Fibroblast of skin of back (primary cell): ENCODE measurements around the gene MSH6. TPM values are rescaled to one million over a fixed set of nuclear protein-coding genes. Genes with fewer than 3 reads are reported as not detected.
A peak's percentile ranks its signal among the peaks of the same experiment; 100 is the strongest.

Experiments used
- DNase-seq: peaks from one replicate; pipeline ENCODE4 v3.0.0-alpha.2; 2013
- polyA plus RNA-seq, 2 experiments: library from polyadenylated mRNA; unstranded; fragments of 120-200 nt; gene quantifications; one replicate each; pipeline ENCODE4 v1.2.1, GENCODE V29; 2013; ENCODE audit not compliant: insufficient read length in 2 of 2

MSH6 gene, protein sequence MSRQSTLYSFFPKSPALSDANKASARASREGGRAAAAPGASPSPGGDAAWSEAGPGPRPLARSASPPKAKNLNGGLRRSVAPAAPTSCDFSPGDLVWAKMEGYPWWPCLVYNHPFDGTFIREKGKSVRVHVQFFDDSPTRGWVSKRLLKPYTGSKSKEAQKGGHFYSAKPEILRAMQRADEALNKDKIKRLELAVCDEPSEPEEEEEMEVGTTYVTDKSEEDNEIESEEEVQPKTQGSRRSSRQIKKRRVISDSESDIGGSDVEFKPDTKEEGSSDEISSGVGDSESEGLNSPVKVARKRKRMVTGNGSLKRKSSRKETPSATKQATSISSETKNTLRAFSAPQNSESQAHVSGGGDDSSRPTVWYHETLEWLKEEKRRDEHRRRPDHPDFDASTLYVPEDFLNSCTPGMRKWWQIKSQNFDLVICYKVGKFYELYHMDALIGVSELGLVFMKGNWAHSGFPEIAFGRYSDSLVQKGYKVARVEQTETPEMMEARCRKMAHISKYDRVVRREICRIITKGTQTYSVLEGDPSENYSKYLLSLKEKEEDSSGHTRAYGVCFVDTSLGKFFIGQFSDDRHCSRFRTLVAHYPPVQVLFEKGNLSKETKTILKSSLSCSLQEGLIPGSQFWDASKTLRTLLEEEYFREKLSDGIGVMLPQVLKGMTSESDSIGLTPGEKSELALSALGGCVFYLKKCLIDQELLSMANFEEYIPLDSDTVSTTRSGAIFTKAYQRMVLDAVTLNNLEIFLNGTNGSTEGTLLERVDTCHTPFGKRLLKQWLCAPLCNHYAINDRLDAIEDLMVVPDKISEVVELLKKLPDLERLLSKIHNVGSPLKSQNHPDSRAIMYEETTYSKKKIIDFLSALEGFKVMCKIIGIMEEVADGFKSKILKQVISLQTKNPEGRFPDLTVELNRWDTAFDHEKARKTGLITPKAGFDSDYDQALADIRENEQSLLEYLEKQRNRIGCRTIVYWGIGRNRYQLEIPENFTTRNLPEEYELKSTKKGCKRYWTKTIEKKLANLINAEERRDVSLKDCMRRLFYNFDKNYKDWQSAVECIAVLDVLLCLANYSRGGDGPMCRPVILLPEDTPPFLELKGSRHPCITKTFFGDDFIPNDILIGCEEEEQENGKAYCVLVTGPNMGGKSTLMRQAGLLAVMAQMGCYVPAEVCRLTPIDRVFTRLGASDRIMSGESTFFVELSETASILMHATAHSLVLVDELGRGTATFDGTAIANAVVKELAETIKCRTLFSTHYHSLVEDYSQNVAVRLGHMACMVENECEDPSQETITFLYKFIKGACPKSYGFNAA (N-terminal part only)
- polyA plus RNA-seq (2013, experiment 1 of 2; ENCODE audit: insufficient read length), result 41.9 TPM
- polyA plus RNA-seq (2013, experiment 2 of 2; ENCODE audit: insufficient read length), result 34.3 TPM

DNA sequence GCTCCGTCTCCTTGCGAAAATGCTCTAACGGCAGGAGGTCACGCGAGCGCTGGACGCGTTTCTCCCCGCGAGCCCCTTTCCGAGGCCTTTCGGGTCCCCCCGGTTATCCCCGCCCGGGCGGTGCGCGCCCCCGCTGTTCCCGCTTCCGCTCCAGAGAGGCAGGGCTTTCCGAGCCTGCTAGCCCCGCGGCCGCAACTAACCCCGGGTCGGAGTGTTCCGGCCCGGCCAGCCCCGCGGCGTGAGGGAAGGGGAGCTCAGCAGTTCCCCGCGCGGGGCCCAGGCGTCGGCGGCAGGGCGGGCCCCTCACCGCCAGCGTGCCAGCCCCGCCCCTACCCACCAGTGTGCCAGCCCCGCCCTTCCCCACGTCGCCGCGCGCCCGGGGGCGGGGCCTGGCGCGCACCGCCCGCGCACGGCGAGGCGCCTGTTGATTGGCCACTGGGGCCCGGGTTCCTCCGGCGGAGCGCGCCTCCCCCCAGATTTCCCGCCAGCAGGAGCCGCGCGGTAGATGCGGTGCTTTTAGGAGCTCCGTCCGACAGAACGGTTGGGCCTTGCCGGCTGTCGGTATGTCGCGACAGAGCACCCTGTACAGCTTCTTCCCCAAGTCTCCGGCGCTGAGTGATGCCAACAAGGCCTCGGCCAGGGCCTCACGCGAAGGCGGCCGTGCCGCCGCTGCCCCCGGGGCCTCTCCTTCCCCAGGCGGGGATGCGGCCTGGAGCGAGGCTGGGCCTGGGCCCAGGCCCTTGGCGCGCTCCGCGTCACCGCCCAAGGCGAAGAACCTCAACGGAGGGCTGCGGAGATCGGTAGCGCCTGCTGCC lies at the start of gene MSH6:
TSS of gene MSH6 (plus strand) at position 475 of the 815 bp plus-strand sequence. CDS start at position 564, 89 bp downstream.
- peak; percentile 90 for DNase-seq

DNA sequence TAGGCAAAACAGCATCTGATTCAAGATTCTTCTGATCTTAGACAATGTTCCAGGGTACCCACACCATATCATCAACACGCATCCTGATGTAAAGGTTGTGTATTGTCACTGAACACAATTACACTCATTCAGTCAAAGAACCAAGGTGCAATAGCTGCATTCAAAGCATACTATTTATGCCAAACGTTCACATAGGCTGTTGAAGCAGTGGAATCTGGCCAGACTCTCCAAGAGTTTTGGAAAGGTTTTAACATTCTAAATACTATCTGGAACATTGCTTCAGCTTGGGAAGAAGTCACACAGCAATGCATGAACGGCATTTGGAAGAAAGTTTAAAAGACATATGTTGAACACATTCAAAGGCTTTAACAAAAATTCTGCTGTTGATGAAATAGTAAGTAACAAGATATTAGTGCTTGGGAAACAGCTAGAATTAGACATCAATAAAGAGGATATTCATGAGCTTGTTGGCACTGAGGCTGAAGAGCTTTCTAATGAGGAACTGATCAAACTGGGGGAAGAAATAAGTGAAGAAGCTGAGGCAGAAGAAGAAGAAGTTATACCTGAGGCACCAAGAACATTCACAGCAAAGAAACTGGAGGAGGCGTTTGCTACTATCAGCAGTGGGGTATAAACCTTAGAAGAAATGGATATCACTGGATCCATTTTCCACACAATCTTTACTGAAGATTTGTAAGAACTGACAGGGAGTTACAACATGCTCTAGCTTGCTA lies 47.6 kb upstream of the MSH6 start:
- no peak for DNase-seq

DNA sequence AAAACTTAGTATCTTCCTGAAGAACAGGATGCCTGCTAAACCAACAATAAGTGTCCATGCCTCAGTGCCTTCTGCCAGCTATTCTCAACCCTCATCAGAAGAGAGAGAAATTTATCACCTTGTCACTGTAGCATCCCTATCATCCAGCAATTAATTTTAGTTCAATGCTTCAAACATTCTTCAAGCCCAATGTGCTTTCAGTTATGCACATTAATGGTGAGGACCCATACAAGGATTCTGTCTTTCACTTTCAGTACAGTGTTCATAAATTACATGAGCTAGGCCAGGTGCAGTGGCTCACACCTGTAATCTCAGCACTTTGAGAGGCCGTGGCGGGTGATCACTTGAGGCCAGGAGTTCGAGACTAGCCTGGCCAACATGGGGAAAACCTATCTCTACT lies 47.0 kb upstream of the MSH6 start:
- no peak for DNase-seq

DNA sequence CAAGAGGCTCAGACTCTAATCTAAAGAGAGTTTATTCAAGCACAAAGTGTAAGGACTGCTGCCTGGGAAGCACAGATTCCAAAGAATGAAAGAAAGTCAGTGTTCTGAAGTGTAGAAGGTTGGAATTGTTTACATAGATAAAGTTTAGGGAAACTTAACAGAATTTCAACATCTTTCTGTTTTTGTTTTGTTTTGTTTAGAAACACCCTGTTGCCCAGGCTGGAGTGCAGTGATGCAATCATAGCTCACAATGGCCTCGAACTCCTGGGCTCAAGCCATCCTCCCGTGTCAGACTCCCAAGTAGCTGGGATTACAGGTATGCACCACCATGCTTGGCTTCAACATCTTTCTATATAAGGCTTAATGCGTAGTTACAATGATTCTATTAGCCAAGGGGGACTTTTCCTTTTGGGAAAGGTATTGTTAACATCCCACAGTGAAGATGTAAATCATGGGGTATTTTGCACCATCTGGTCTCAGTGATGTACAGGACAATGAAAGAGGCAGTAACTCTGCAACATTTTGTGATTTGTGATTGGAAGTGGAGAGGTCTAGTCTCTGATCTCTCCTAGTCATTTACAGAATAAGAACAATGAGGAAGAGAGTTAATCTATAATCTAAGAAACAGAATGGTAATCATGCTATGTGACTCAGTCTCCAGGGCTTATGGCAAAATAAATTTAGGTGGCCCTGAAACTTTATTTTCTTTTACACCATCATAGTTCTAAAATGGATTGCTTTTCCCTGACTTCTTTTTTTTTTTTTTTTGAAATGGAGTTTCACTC lies 45.6 kb upstream of the MSH6 start:
- no peak for DNase-seq

DNA sequence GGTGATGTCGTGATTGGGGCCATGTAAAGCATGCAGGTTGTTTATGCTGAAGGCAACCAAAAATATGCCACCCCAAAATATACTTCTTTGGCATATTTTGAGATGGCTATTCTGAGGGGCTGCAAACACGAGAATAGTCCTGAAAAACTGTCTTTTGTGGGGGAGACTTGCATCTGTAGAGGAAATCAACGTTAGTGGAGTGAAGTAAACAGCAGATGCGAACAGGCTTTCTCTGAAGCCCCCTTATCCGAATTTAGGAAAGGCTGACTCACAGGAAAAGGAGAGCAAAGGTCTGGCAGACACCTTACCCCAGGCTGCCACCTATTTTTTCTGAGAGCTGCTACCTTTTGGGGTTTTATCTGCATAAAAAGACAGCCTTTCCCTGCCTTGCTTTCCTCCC lies 44.6 kb upstream of the MSH6 start:
- no peak for DNase-seq

DNA sequence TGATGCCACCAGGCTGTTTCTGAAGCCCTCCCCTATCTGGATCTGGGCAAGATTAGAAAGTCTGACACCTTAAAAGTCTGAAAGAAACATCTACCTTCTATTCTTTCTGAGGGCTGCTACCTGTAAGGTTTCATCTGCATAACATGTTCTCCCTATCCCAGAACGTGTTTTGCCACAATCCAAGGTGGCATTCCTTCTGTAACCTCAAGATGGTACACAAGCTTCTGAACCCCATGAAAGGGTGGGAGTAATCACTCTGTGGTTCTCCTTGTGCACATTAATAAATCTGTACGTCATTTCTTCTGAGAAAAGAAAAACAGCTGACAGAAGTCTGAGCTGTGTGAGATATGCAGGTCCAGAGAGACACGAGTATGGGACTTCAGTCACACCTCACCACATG lies 41.8 kb upstream of the MSH6 start:
- DNase-seq, result no peak

DNA sequence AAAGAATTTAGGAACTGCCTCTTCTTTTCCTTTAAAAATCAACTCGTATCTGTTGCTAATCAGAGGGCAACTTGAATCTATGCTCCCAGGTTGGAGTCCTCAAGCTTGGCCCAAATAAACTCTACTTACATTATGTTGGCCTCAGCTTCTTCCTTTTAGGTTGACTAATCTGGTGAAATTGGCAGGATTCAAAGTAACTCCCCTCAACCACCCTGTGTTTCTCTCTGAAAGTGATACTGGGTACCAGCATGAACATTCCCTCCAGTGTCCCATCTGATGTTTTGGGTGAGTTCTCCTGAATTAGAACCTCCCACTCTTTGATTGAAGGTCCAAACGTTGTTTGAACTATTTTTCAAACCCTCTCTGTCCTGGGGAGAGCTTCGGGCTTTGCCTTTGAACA lies 41.3 kb upstream of the MSH6 start:
- no peak for DNase-seq

DNA sequence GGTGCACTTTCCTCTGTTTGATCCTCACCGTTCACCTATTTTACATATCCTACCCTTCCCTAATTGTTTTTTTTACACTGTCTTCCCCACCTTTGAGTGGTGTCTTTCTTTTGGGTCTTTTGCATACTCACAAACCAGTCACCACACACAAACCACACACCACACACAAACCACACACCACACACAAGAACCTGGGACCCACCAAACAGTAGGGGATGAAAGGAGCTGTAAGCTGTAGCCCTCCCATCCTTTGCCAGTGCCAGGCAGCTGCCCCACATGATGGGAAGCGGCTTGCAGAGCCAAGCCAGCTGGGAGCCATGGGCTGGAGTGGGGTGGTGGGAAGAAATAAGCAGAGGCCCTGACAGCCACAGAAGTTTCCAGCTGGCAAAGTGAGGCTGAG lies 38.9 kb upstream of the MSH6 start:
- DNase-seq, result no peak

DNA sequence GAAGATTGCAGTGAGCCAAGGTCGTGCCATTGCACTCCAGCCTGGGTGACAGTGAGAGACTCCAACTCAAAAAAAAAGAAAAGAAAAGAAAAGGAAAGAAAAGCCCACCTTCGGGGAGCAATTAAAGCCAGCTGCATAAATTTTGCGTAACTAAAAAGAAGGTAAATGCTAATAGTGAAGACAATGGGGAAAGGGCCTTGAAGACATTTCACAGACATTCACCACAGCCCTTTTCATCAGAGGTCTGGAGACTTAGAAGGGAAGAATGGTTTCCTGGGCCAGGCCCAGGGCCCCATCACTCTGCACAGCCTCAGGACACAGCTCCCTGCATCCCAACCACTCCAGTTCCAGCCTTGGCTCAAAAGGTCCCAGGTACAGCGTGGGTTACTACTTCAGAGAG lies 35.1 kb upstream of the MSH6 start:
- no peak for DNase-seq

DNA sequence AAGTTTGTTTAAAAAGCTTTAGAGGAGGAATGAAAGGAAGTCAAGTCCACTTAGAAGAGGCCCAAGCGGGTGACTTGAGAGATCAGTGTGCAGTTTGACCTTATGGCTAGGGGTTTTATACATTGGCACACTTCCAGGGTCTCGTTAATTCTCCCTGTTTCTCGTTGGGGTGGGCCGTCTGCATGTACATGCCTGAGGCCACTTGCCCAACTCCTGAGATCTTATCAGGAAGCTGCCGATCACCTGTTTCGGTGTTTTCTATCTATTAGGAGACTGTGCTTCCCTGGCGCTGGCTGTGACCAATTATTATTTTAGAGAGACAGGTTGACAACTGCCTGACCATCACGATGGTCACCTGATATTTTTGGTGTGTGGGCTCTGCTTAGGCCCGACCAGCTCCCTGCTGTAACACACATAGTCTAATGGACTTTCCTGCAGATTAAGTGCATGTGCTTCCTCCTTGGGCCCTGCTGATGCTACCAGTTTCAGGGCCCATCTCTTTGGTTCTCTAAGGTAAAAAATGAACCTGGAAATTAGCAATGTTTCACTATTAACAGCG lies 31.0 kb upstream of the MSH6 start:
- no peak for DNase-seq

DNA sequence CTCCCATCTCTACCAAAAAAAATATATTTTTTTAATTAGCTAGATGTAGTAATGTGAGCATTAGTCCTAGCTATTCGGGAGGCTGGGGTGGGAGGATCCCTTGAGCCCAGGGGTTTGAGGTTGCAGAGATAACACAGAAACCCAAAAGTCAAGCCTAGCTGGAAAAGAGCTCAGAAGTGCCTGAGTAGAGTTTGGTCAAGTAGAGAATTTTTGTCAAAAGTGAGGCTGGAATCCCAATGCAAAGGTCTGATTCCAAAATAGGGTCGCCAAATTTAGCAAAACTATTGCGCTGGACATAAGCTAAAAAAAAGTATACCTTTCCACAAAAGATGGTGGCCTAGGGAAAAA lies 15.5 kb upstream of the MSH6 start:
- DNase-seq, result no peak

DNA sequence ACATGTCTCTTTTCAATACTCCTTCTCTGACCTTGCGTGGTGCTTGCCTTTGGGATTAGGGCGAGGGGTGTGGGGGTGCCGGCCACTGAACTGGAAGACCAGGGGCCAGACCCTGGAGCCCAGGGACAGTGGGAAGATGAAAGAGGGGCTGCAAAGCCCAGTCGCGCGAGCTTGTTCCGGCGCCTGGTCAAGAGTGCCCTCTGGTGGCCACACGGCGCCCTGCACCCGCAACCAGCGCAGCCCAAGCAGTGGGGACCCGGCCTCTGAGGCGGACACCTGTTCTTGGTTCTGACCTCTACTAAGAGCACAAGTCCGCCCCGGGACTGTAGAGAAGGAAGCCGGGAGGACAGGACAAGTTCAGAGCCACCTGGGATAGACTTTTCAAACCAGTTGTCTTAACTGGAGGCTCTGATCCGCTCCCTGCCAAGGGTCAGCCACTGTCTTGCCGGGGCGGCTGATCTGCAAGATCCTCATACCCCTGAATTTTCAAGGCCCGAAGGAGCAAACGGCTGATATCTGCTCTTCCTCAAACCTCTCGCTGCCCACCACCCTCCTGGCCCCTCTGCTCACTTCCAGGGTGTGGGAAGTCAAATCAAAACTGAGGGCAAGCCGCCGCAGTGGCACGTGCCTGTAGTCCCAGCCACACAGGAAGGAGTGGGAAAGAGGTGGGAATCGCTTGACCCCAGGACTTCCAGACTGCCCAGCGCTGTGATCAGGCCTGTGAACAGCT lies 14.9 kb upstream of the MSH6 start:
- peak; percentile 25 for DNase-seq

DNA sequence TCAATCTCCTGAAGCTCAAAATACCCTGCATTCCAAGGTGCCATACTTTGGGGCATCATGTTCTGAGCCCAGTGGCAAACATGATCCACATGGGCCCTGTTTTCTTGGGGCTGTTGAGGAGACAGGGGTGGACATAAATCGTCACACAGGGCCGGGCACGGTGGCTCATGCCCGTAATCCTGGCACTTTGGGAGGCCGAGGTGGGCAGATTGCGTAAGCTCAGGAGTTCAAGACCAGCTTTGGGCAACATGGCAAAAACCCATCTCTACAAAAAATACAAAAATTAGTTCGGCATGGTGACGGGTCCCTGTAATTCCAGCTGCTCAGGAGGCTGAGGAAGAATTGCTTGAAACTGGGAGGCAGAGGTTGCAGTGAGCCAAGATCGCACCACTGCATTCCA lies 13.6 kb upstream of the MSH6 start:
- no peak for DNase-seq

DNA sequence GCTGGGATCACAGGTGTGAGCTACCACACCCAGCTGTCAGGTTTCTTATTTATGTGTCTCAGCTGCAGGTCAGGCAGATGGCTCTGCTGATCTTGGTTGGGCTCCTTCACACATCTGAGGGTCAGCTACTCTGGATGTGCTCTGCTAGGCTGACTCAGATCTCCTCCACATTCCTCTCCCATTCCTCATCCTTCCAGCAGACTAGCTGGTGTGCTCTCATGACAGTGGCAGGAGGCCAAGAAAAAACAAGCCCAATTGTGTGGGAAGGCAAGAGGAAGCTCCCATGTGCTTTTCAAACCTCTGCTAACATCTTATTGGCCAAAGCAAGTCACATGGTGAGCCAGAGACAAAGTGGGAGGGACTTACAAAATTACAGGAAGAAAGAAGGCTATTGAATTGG lies 11.7 kb upstream of the MSH6 start:
- DNase-seq, result peak; percentile 91

DNA sequence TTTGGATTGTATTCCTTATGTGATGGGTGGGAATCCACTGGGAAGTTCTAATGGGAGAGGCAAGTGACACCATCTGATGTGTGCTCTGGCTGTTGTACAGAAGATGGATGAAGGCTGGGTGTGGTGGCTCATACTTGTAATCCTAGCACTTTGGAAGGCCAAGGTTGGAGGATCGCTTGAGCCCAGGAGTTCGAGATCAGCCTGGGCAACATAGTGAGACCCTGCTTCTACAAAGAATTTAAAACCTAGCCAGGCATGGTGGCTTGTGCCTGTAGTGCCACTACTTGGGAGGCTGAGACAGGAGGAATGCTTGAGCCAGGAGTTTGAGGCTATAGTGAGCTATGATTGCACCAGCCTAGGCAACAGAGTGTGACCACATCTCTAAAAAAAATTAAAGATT lies 10.6 kb upstream of the MSH6 start:
- DNase-seq, result no peak

DNA sequence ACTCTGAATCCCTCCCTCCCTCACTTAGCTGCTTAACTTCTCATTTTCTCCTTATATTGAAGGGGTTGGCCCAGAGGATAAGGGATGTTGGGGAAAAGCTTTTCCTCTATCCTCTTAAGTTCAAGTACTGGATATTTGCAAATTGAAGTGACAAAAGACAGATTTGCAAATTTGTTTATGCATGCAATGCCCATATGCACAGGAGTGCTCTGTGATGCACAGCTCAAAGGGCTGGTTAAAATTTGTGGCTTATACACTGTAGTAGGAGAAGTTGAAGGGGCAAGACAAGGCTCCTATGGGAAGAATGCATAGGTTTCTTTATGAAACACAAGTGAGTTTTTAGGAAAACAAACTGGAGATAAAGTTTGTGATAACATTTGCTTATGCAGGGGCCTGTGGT lies 8.4 kb upstream of the MSH6 start:
- DNase-seq, result no peak

DNA sequence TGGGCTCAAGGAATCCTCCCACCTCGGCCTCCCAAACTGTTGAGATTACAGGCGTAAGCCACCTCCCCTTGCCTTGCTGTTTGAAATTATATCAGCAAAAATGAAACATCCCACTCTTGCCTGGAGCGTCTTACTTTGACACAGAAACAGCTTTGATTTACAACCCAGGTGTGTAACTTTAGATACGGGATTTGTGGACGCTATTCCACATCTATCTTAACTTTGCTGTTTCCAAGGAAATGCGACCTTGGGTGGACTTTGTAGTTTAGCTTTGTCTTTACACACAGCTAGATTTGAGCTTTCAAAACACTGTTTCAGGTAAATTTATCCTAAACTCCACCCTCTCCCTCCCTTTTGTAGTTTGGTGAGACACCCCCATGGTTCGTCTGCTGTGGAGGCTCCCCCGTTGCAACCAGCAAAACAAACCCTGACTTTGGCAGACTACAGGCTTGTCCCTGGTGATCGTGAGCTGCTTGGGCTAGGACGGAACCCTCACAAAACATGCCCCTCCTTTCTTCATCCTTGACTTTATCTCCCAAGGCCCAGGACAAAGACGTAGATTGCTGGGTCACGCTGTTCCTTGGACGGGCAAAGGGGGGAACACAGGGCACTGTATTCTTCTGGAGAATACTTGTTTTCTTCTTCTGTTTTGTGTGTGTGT lies 5.5 kb upstream of the MSH6 start:
- no peak for DNase-seq

DNA sequence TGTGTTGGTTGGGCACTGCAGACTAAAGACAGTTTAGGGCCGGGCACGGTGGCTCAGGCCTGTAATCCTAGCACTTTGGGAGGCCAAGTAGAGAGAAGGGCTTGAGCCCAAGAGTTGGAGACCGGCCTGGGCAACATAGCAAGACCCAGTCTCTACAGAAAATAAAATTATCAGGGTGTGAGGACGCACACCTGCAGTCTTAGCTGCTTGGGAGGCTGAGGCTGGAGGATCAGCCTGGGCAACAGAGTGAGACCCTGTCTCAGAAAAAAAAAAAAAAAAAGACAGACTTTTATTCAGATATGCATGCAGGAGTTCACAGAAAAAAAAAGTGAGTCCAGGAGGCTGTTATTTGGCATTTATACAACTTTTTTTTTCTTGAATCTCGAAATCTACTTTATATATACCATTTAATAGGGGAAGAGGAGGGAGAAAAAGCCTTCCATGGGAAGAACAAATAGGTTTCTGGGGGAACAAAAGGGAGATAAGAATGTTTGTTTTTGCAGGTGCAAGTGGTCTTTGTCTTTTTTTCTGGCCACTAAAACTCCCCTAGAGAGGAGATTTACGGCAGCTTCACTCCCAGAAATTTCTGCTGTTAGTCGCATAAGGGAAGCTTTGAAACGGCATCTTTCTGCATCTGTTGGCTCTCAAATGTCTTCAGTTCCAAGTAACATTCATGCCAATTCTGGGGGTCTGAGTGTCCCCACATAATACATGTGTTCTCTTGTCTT lies 4.1 kb upstream of the MSH6 start:
- no peak for DNase-seq
